ENCODE measurements around the gene SEC24B.

Gene SEC24B

GRCh38 chr4:109559625-109559982 is 126.0 kb downstream of the SEC24B start:
- DNase-seq = peak; percentile 71
- H4K8ac ChIP-seq (ENCODE audit: low read depth, low read length) = no peak overlapping the region
- no peaks in the 10 kb centered on the region for H3K27me3 ChIP-seq (ENCODE audit: insufficient read depth, low read length, poor library complexity)
- H3K56ac ChIP-seq (ENCODE audit: low read length) = peak overlapping the region; percentile 87
- H3K27ac ChIP-seq (ENCODE audit: low read depth, low read length) = no peak overlapping the region
- no peaks in the 10 kb centered on the region for H3K4me1 ChIP-seq (ENCODE audit: control insufficient read depth, low read depth, low read length)
- H3K4ac ChIP-seq (ENCODE audit: low read depth, low read length) = peak overlapping the region; percentile 22
- H3K36me3 ChIP-seq (ENCODE audit: control insufficient read depth, insufficient read depth, low read length) = no peaks in the 10 kb centered on the region
- no peak overlapping the region for H4K5ac ChIP-seq (ENCODE audit: low read length)
- H2BK120ac ChIP-seq (ENCODE audit: low read depth, low read length) = no peak overlapping the region
- no peak overlapping the region for H3K23ac ChIP-seq (ENCODE audit: low read length)
- H2BK15ac ChIP-seq (replicated peaks; ENCODE audit: low read depth) = no peak overlapping the region
- peak overlapping the region; percentile 62 for H3K9ac ChIP-seq (ENCODE audit: low read length)
- H3K79me2 ChIP-seq (ENCODE audit: control insufficient read depth, insufficient read depth, low read length) = no peaks in the 10 kb centered on the region
- no peaks in the 10 kb centered on the region for H3K79me1 ChIP-seq (ENCODE audit: low read length)
- no peak overlapping the region for H2AK5ac ChIP-seq (ENCODE audit: low read length)
- H3K4me2 ChIP-seq (ENCODE audit: low read length) = peak overlapping the region; percentile 63
- no CpG with 5 or more reads among the region's 27 CpGs for WGBS (ENCODE audit: extremely low coverage, insufficient coverage, low lambda C conversion rate)
- peak overlapping the region; percentile 86 for H3K18ac ChIP-seq (ENCODE audit: low read length)
- H3K4me3 ChIP-seq (ENCODE audit: low read length) = peak overlapping the region; percentile 23
- no peak overlapping the region for H2BK5ac ChIP-seq (ENCODE audit: low read length)

DNA sequence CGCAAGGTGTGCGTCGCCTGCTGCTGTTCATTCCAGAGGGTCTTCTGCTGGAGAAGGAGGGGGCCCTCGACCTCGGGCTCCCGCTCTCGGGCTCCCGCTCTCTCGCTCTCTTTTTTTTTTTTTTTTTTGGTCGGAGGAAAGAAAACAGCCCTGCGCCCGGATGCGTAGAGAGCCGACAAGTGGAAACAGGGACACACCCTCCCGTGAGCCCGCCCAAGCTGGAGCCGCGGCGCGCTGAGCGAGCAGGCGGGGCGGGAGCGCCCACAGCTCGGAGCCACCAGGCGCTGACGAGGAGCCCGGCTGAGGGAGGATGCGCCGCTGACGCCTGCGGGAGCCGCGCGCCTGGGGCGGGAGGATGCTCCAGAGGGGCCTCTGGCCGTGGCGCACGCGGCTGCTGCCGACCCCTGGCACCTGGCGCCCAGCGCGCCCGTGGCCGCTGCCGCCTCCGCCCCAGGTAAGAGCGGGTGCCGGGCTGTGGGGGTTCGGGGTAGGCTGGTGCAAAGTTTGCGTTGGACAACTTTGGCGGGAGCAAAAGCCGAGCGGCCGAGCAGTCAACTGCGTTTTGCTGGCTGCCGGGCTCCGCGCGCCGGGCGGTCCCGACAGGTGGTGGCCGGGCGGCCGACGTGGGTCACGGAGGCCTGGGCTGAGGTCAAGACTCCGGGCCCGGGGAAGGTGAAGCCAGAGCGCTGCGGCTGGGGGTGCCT is 126.5 kb downstream of the SEC24B start, which contains the start of gene MCUB:
Gene MCUB, plus strand, starts transcription at position 264 of the 704 bp plus-strand sequence. Its CDS starts 92 bp downstream, at position 356.
- Histone ChIP-seq H3K9ac (ENCODE audit: low read length) (peak within 1 kb of the TSS; percentile 62), H3K4ac (ENCODE audit: low read depth, low read length) (peak within 1 kb of the TSS; percentile 22), H3K56ac (ENCODE audit: low read length) (peak within 1 kb of the TSS; percentile 87), H3K23ac (ENCODE audit: low read length) (peak within 1 kb of the TSS; percentile 3), H2AK5ac (ENCODE audit: low read length) (no peak within 1 kb of the TSS), H2BK15ac (replicated peaks; ENCODE audit: low read depth) (no peak within 1 kb of the TSS), H3K36me3 (ENCODE audit: control insufficient read depth, insufficient read depth, low read length) (no peaks in the 10 kb centered on the region), H3K79me2 (ENCODE audit: control insufficient read depth, insufficient read depth, low read length) (no peaks in the 10 kb centered on the region), H2BK120ac (ENCODE audit: low read depth, low read length) (no peak within 1 kb of the TSS), H3K4me1 (ENCODE audit: control insufficient read depth, low read depth, low read length) (no peaks in the 10 kb centered on the region), H3K27me3 (ENCODE audit: insufficient read depth, low read length, poor library complexity) (no peaks in the 10 kb centered on the region), H4K8ac (ENCODE audit: low read depth, low read length) (no peak within 1 kb of the TSS), H3K27ac (ENCODE audit: low read depth, low read length) (no peak within 1 kb of the TSS), H2BK5ac (ENCODE audit: low read length) (no peak within 1 kb of the TSS), H4K5ac (ENCODE audit: low read length) (no peak within 1 kb of the TSS), H3K18ac (ENCODE audit: low read length) (peak within 1 kb of the TSS; percentile 86), H3K4me2 (ENCODE audit: low read length) (peak within 1 kb of the TSS; percentile 95), H3K79me1 (ENCODE audit: low read length) (no peaks in the 10 kb centered on the region), H3K4me3 (ENCODE audit: low read length) (peak within 1 kb of the TSS; percentile 47)
- peak; percentile 94 for DNase-seq
- WGBS (ENCODE audit: extremely low coverage, insufficient coverage, low lambda C conversion rate) = no CpG with 5 or more reads among the region's 73 CpGs

DNA sequence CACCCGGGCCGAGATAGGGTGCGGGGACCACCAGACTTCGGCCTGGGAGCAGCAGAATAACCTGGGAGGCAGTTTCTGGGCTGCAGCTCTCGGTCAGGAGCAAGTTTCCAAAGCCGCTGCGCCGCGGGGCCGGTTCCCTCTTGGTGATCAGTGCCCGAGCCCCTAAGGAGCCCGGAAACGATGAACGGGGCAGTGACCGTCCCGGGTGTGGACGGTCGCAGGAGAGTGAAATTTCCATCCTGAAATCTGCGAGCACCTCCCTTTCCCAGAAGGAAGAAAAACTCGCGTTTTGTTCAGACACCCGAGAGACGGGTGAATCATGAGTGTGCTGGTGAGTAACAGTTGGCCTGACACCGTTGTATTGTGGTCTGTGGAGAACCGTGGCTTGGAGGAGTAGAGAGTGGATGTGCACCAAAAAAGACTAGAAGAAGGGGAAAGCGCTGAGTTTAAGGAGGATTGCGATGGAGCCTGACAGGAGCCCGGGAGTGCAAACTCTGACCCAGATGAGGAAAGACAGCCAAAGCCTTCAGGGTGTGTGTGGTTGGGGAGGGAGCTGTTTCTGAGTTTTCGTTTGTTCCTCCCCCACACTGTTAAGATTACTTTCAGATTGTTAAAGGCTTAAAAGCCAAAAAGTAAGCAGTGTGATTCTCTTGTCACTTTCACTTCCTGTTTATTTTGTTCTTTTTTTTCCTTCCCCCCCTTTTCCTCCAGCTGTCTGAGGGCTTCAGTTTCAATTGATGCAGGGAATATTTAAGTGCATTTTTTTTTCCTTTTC is 127.3 kb downstream of the SEC24B start:
- peak; percentile 66 for DNase-seq

GRCh38 chr4:109562457-109563239 is 129.0 kb downstream of the SEC24B start:
- Histone ChIP-seq H3K56ac (ENCODE audit: low read length) (no peak overlapping the region), H3K79me2 (ENCODE audit: control insufficient read depth, insufficient read depth, low read length) (no peaks in the 10 kb centered on the region), H3K4me3 (ENCODE audit: low read length) (no peak overlapping the region), H3K27ac (ENCODE audit: low read depth, low read length) (no peak overlapping the region), H2BK120ac (ENCODE audit: low read depth, low read length) (no peak overlapping the region), H3K36me3 (ENCODE audit: control insufficient read depth, insufficient read depth, low read length) (no peaks in the 10 kb centered on the region), H3K4ac (ENCODE audit: low read depth, low read length) (no peak overlapping the region), H3K4me2 (ENCODE audit: low read length) (no peak overlapping the region), H3K18ac (ENCODE audit: low read length) (no peak overlapping the region), H3K4me1 (ENCODE audit: control insufficient read depth, low read depth, low read length) (no peaks in the 10 kb centered on the region), H4K8ac (ENCODE audit: low read depth, low read length) (no peak overlapping the region), H3K79me1 (ENCODE audit: low read length) (no peaks in the 10 kb centered on the region), H2AK5ac (ENCODE audit: low read length) (no peak overlapping the region), H2BK5ac (ENCODE audit: low read length) (no peak overlapping the region), H2BK15ac (replicated peaks; ENCODE audit: low read depth) (no peak overlapping the region), H3K9ac (ENCODE audit: low read length) (no peak overlapping the region), H4K5ac (ENCODE audit: low read length) (no peak overlapping the region), H3K27me3 (ENCODE audit: insufficient read depth, low read length, poor library complexity) (no peaks in the 10 kb centered on the region), H3K23ac (ENCODE audit: low read length) (no peak overlapping the region)
- WGBS (ENCODE audit: extremely low coverage, insufficient coverage, low lambda C conversion rate) = no CpG with 5 or more reads among the region's 6 CpGs
- no peak for DNase-seq

More for the DNA sequence above, 127.3 kb downstream of the SEC24B start:
- Histone ChIP-seq H3K4me3 (ENCODE audit: low read length) (peak overlapping the region; percentile 47), H2BK15ac (replicated peaks; ENCODE audit: low read depth) (no peak overlapping the region), H3K79me1 (ENCODE audit: low read length) (no peaks in the 10 kb centered on the region), H3K4me1 (ENCODE audit: control insufficient read depth, low read depth, low read length) (no peaks in the 10 kb centered on the region), H2BK5ac (ENCODE audit: low read length) (no peak overlapping the region), H3K18ac (ENCODE audit: low read length) (peak overlapping the region; percentile 7), H3K9ac (ENCODE audit: low read length) (peak overlapping the region; percentile 49), H3K56ac (ENCODE audit: low read length) (peak overlapping the region; percentile 81), H3K23ac (ENCODE audit: low read length) (peak overlapping the region; percentile 3), H4K8ac (ENCODE audit: low read depth, low read length) (no peak overlapping the region), H4K5ac (ENCODE audit: low read length) (no peak overlapping the region), H3K36me3 (ENCODE audit: control insufficient read depth, insufficient read depth, low read length) (no peaks in the 10 kb centered on the region), H2AK5ac (ENCODE audit: low read length) (no peak overlapping the region), H3K27ac (ENCODE audit: low read depth, low read length) (no peak overlapping the region), H2BK120ac (ENCODE audit: low read depth, low read length) (no peak overlapping the region), H3K4me2 (ENCODE audit: low read length) (peak overlapping the region; percentile 95), H3K79me2 (ENCODE audit: control insufficient read depth, insufficient read depth, low read length) (no peaks in the 10 kb centered on the region), H3K4ac (ENCODE audit: low read depth, low read length) (no peak overlapping the region), H3K27me3 (ENCODE audit: insufficient read depth, low read length, poor library complexity) (no peaks in the 10 kb centered on the region)
- WGBS (ENCODE audit: extremely low coverage, insufficient coverage, low lambda C conversion rate) = no CpG with 5 or more reads among the region's 29 CpGs

- H3K79me1 ChIP-seq (ENCODE audit: low read length) = no peaks in the 10 kb centered on the region
- H3K27ac ChIP-seq (ENCODE audit: low read depth, low read length) = no peak overlapping the region
- H3K23ac ChIP-seq (ENCODE audit: low read length) = no peak overlapping the region
- H3K18ac ChIP-seq (ENCODE audit: low read length) = no peak overlapping the region
- no peak overlapping the region for H3K4ac ChIP-seq (ENCODE audit: low read depth, low read length)
- H3K4me3 ChIP-seq (ENCODE audit: low read length) = no peak overlapping the region
- no peak overlapping the region for H4K5ac ChIP-seq (ENCODE audit: low read length)
- H3K4me1 ChIP-seq (ENCODE audit: control insufficient read depth, low read depth, low read length) = no peaks in the 10 kb centered on the region
- H3K36me3 ChIP-seq (ENCODE audit: control insufficient read depth, insufficient read depth, low read length) = no peaks in the 10 kb centered on the region
- no peak overlapping the region for H3K56ac ChIP-seq (ENCODE audit: low read length)
- no peak overlapping the region for H2BK5ac ChIP-seq (ENCODE audit: low read length)
- no peak overlapping the region for H2AK5ac ChIP-seq (ENCODE audit: low read length)
- no peak overlapping the region for H4K8ac ChIP-seq (ENCODE audit: low read depth, low read length)
- no CpG with 5 or more reads among the region's 3 CpGs for WGBS (ENCODE audit: extremely low coverage, insufficient coverage, low lambda C conversion rate)
- H3K79me2 ChIP-seq (ENCODE audit: control insufficient read depth, insufficient read depth, low read length) = no peaks in the 10 kb centered on the region
- no peak for DNase-seq
- no peak overlapping the region for H3K9ac ChIP-seq (ENCODE audit: low read length)
- no peak overlapping the region for H2BK120ac ChIP-seq (ENCODE audit: low read depth, low read length)
- H3K27me3 ChIP-seq (ENCODE audit: insufficient read depth, low read length, poor library complexity) = no peaks in the 10 kb centered on the region
- no peak overlapping the region for H2BK15ac ChIP-seq (replicated peaks; ENCODE audit: low read depth)
- H3K4me2 ChIP-seq (ENCODE audit: low read length) = no peak overlapping the region
Measured at GRCh38 chr4:109571494-109571893, 137.9 kb downstream of the SEC24B start.

All from mesendoderm (in vitro differentiated cells).